Effector CD8-positive, alpha-beta T cell (primary cell): ENCODE measurements around the gene NRP1.

Source experiments
- DNase-seq: peaks from one replicate; lab custom pipeline; 2025; lab: John Stamatoyannopoulos, UW

NRP1 gene

GRCh38 chr10:33183655-33184054 is 150.8 kb downstream of the NRP1 start:
- DNase-seq = no peak

- DNase-seq = no peak
Observed at GRCh38 chr10:33180921-33181320, 153.5 kb downstream of the NRP1 start.

- no peak for DNase-seq
Observed at GRCh38 chr10:33180390-33180789, 154.1 kb downstream of the NRP1 start.

DNA sequence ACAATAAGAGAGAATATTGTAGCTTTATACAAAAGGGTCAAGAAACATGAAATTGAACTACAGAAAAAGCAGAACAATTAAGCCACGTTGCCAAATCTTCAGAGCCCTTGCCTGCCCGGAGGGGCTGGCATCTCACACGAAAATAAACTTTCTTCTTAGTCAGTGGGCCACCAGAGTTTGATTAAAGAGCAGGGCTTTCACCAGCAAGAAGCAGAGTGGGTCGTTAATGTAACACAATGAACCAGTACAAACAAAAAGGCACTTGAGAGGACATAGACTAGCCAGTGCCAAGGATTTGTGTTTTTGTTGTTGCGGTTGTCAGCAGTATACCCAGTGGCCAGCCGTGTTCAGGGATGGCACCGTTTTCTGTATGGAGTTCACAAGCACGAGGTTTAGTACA is 155.4 kb downstream of the NRP1 start:
- no peak for DNase-seq

- no peak for DNase-seq
Observed at GRCh38 chr10:33178026-33178755, 156.3 kb downstream of the NRP1 start.

DNA sequence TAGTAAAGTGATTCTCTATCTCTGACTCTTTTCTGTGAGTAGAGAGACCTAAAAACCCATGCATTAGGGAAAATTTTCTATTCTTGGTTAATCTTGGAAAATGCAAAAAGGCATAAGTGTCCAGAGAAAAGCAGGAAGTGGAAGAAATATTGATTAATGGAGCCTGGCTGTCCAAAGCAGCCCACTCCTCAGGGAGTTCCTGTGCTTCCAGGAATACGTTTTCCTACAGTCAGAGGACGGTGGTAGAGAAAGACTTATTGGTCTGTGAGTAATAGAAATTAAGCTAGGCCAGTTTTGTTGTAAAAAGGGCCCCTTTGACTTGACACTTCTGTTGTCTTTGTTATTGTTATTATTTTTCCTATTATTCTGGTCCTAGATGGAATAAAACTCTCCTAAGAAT is 157.8 kb downstream of the NRP1 start:
- DNase-seq = no peak

DNA sequence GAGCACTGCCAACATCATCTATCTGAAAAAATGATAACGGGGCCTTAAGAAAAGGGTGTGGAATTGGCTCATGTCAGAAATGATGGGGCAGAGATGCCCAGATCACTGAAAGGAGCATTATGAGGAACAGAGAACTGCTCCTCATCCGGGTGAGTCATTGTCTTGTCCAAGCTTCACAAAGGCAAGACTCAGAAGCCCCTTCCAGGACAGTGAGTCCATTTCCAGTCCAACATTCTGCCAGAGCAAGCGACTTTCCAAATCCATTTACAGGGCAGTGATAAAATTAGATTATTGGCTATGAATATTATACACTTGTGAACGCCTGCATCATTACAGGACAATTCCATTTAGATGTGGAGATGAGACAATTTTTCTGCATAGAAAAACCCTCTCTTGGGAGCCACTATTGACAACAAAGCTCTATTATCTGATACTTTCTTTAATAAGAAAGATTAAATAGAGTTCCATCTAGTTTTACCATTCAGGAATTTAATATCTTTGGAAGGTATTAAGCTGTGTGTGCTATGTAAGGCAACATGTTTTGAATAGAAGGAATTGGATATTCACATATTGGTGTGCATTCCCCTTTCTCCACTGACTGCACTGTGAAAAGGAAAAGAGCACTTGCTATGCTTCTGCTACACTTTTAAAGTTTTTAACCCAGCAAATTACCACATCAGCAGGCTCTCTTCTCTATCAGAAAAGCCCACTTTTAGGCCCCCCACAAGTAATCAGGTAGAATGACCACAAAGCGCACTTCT is 159.6 kb downstream of the NRP1 start:
- no peak for DNase-seq

DNA sequence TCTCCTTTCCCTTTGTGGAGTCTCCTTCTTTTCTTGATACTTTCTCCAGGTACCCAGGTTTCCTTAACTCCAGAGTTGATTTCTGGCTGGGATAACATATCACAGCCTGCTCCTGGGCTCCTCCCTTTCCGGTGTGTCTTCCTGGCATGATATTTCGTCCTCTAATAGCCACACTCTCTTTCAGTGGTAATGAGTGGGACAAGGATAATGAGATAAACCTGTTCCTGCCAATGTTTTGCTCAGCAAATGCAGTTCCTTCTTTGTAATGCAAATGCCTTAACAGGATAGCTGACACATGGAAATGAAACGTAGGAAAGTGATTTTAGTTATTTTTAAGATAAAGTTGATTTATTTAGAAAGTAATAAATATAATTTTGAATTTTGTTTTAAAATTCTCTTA is 168.6 kb downstream of the NRP1 start:
- no peak for DNase-seq

DNA sequence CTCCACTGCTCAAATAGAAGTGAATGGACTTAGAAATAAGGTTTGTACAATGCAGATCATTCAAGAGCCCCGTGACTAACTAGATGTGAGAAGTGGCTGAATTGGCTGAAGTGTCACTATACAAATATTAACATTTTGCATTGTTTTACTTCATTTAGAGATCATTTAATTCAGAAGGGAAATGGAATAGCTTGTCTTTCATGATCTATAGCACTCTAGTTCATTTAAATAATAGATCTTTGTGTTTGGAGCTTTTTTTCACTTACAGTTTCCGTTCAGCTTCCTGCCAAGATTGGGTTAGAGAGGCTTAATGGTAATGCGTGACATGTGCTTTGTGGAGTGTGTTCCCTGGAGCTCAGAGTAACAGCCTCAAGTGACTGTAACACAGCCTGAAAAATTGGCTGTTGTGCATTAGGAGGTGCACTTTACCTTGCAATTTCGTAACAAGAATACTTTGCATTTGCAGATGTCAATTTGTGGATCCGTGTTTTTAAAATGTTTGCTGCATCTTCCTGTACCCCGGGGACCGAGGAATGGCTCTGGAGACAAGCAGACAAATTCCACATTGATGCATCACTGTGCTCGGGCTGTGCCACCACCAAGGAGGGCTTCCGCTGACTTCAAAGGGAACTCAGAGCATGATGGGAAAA is 170.3 kb downstream of the NRP1 start:
- no peak for DNase-seq

DNA sequence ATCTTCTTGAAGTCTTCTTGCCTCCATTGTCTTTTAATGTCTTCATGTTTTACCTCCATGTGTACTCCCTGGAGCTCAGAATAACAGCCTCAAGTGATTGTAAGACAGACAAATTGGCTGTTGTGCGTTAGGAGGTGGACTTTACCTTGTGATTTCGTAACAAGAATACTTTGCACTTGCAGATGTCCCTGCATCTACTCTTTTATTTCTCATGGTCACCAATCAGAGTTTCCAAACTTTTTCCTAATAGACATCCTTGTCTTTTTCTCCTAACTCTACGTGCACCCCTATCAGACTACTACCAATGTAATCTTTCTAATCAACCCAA is 172.3 kb downstream of the NRP1 start:
- no peak for DNase-seq

- DNase-seq = no peak
Observed at GRCh38 chr10:33161550-33162247, 172.8 kb downstream of the NRP1 start.

DNA sequence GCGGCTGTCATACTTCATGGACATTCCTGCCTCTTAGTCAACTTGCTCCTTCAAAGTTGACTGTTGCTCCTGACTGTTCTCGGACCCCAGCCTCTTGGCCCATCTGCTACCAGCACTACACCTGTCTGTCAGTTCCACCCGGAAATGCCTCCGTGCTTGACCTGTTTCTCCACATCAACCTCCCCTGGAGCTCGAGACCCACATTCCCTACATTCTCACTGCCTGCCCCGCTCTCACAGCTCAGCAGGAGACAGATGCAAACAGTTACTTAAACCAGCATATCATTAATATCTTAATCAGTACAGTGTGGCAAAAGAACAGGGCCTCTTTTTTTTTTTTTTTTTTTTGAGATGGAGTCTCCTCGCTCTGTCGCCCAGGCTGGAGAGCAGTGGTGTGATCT is 174.3 kb downstream of the NRP1 start:
- no peak for DNase-seq

DNA sequence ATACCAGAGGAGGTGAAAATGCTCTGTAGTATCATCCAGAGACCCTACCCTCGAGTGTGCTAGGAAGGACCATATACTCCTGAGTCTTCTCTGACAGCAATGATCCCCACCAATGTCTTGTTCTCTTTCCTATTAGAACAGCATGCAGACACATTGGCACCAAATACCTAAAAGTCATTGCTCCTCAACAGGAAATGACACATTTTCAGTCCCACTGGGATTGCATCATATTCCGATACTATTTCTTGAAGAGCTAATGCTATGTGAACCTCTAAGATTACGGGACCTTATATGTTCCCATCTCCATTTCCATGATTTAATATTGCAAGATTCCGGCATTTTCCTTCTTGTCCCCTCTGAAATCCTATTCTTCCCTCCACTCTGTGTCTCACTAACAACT is 177.4 kb downstream of the NRP1 start:
- no peak for DNase-seq

GRCh38 chr10:33155720-33156638 is 178.5 kb downstream of the NRP1 start:
- peak; percentile 7 for DNase-seq

- no peak for DNase-seq
Observed at GRCh38 chr10:33154590-33154989, 179.9 kb downstream of the NRP1 start.

DNA sequence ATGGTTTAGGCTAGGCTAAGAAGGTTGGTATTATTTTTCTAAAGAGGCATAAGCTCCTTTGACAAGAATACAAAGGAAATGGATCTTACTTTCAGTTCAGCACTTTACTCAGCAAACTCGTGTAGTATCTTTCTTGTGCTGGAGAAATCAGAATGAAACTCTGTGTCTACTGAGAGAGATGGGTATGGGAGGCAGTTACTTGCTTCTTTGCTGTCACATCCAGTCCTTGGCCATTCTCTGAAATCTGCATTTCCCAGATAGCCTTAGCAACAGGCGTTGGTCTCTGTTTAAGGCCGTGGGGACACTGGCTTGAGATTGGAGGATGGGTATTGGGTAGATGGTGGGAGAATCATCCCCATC is 180.5 kb downstream of the NRP1 start:
- DNase-seq = no peak

DNA sequence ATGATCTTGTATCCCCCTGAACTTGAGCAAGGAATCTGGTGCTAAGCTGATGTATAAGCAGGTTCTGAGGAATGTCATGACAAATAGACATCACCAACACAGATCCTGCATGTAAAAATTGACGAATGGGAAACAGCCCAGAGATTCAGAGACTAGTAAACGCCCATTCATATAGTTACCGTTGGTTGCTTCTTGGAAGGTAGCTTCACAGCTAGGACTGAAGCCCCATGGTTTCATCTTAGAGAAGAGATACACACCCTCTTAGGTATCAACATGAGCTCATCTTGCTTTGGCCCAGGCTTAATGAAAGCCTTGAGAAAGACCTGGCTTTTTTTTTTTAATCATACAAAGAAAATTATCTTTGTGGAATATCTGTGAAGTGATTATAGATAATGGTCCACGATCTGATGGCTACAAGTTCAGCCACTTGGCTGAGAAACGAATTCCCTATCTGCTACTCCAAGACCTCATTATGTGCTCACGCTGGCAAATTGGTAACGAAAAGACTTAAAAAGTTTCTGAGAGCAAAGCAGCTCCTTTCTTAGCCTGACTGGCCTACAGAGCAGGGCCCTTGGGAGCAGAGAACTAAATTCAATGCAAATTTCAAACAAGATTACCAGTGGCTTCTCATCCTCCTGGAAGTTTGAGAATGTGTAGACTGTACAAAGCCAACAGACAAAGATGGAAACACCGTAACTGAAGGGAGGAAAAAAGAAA is 181.1 kb downstream of the NRP1 start:
- no peak for DNase-seq

DNA sequence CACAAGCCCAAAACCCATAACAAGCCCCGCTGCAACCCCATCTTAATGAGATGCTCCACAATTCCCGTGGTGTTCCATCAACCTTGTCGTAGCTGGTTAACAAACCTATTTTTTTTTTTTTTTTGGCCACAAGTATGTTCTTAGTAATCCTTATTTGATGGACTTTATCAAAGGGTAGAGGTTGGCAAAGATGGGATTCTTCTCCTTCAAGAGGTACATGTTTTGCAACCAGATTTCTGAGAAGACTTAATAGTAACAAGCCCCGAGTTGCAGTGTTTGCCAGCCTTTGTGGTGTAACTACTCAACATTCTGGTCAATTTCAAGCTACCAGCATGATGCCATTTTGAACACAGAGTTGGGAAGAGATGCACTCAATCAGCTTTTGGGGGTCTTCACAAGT is 181.7 kb downstream of the NRP1 start:
- no peak for DNase-seq

GRCh38 chr10:33152146-33152545 is 182.3 kb downstream of the NRP1 start:
- no peak for DNase-seq

- DNase-seq = no peak
Observed at GRCh38 chr10:33151344-33151864, 183.1 kb downstream of the NRP1 start.

DNA sequence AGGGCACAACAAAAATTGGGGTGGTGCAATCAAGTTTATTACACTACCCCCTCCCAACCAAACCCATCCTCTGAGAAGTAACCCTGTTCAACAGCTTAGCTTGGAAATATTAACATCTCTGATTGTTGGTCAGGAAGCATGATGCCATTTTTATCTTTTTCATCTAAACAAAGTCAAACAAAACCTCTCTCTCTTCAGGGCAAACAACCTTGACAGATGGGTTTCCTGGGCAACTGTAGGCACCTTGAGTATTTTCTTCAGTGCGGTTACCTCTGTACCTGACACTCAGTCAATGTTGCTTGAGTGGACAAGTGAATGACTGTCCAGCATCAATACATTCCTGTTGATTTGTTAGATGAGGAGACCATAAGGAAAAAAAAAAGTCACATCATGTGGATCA is 183.6 kb downstream of the NRP1 start:
- no peak for DNase-seq
